Measurements from ENCODE around the gene HOXD9. TPM values are rescaled to one million over a fixed set of nuclear protein-coding genes. Genes with fewer than 3 reads are reported as not detected.

Gene HOXD9
- total RNA-seq, 1 donor from 2014 or later, result not detected

DNA sequence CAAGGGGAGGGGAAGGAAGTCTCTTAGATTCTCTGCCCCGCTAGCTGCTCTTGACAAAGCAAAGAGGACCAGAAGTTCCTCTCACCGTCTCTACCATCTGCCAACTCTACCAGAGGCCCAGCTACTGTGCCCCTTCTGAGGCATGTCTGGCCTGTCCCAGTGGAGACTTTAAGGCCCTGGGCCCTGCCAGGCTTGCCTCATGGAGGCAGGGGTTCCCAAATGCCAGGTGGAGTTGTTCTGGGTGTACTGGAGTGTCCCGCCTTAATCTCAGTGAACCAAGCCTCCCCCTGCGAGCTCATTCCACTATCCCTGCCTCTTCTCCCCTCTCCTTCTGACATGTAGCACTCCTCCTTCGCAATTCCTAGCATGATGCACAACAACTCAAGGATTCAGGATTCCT lies 20.7 kb upstream of the HOXD9 start:
- H3K4me2 ChIP-seq, result no peak overlapping the region
- no peaks in the 10 kb centered on the region for H3K9me3 ChIP-seq (ENCODE audit: low read depth)
- Mint-ChIP-seq H3K4me3 (peak overlapping the region; percentile 17), H3K27me3 (ENCODE audit: insufficient read depth, low read depth) (peaks cover 95% of the 10 kb centered on the region), H3K4me1 (peaks cover 11% of the 10 kb centered on the region), H3K9me3 (peaks cover 6% of the 10 kb centered on the region), H3K27ac (no peak overlapping the region), H3K36me3 (no peaks in the 10 kb centered on the region)
- H3K79me2 ChIP-seq (ENCODE audit: low read depth), result no peaks in the 10 kb centered on the region
- H2AFZ ChIP-seq (replicated peaks), result no peak overlapping the region
- no peak overlapping the region for H3K4me3 ChIP-seq
- H3F3A ChIP-seq (ENCODE audit: low read depth), result no peaks in the 10 kb centered on the region
- no peak for TF ChIP-seq EZH2phosphoT487 (IDR thresholded peaks at IDR 0.05)
- TF ChIP-seq EZH2 (IDR thresholded peaks at IDR 0.05), result no peak
- TF ChIP-seq, protein P1, sequence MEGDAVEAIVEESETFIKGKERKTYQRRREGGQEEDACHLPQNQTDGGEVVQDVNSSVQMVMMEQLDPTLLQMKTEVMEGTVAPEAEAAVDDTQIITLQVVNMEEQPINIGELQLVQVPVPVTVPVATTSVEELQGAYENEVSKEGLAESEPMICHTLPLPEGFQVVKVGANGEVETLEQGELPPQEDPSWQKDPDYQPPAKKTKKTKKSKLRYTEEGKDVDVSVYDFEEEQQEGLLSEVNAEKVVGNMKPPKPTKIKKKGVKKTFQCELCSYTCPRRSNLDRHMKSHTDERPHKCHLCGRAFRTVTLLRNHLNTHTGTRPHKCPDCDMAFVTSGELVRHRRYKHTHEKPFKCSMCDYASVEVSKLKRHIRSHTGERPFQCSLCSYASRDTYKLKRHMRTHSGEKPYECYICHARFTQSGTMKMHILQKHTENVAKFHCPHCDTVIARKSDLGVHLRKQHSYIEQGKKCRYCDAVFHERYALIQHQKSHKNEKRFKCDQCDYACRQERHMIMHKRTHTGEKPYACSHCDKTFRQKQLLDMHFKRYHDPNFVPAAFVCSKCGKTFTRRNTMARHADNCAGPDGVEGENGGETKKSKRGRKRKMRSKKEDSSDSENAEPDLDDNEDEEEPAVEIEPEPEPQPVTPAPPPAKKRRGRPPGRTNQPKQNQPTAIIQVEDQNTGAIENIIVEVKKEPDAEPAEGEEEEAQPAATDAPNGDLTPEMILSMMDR (IDR thresholded peaks at IDR 0.05), result no peak
- H3K27ac ChIP-seq, result no peak overlapping the region
- peaks cover 100% of the 10 kb centered on the region for H3K27me3 ChIP-seq
- H3K36me3 ChIP-seq, result no peaks in the 10 kb centered on the region
- DNase-seq (ENCODE audit: low spot score), result no peak
- H3K4me1 ChIP-seq, result no peaks in the 10 kb centered on the region
- H3K9ac ChIP-seq, result no peak overlapping the region
- peaks cover 99% of the 10 kb centered on the region for H4K20me1 ChIP-seq (ENCODE audit: low read depth)

DNA sequence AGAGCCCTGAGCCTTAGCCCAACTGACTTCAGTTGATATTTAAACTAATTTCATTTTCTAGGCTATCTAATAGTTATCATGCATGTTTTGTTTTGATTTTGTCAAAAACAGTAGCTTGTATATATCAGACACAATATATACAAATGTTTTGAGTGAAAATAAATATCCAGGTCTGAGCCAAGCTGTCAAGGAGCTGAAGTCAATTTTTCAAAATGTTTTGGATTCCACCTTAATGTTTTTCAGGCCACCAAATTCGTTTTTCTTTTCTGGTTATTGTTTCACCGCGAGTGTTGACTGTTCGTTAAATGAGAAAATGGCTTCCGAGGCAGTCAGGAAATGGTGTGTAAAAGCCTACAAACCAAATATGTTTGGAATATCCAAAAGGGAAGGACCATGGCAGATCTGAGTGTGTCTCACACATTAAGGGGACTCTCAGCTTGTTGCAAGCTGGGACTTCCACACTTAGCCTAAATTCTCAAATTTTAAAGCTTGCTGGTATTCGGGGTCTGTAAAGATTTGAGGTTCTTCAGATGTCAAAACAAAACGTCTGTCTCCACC lies 20.1 kb upstream of the HOXD9 start:
- peaks cover 93% of the 10 kb centered on the region for H3K27me3 Mint-ChIP-seq (ENCODE audit: insufficient read depth, low read depth)
- peaks cover 6% of the 10 kb centered on the region for H3K9me3 Mint-ChIP-seq
- H3K27me3 ChIP-seq, result peaks cover 100% of the 10 kb centered on the region
- H3K4me3 Mint-ChIP-seq, result no peak overlapping the region
- H3K9me3 ChIP-seq (ENCODE audit: low read depth), result no peaks in the 10 kb centered on the region
- no peak overlapping the region for H2AFZ ChIP-seq (replicated peaks)
- DNase-seq (ENCODE audit: low spot score), result no peak
- H3K4me2 ChIP-seq, result no peak overlapping the region
- H3K79me2 ChIP-seq (ENCODE audit: low read depth), result no peaks in the 10 kb centered on the region
- H3K9ac ChIP-seq, result no peak overlapping the region
- H3K4me3 ChIP-seq, result no peak overlapping the region
- H4K20me1 ChIP-seq (ENCODE audit: low read depth), result peaks cover 98% of the 10 kb centered on the region
- peaks cover 14% of the 10 kb centered on the region for H3K4me1 Mint-ChIP-seq
- no peaks in the 10 kb centered on the region for H3K4me1 ChIP-seq
- no peaks in the 10 kb centered on the region for H3K36me3 Mint-ChIP-seq
- H3K27ac Mint-ChIP-seq, result no peak overlapping the region
- TF ChIP-seq EZH2 (IDR thresholded peaks at IDR 0.05) (peak; percentile 42), EZH2phosphoT487 (IDR thresholded peaks at IDR 0.05) (no peak)
- TF ChIP-seq, protein P1 (IDR thresholded peaks at IDR 0.05), result no peak
- no peaks in the 10 kb centered on the region for H3F3A ChIP-seq (ENCODE audit: low read depth)
- H3K27ac ChIP-seq, result no peak overlapping the region
- H3K36me3 ChIP-seq, result no peaks in the 10 kb centered on the region

DNA sequence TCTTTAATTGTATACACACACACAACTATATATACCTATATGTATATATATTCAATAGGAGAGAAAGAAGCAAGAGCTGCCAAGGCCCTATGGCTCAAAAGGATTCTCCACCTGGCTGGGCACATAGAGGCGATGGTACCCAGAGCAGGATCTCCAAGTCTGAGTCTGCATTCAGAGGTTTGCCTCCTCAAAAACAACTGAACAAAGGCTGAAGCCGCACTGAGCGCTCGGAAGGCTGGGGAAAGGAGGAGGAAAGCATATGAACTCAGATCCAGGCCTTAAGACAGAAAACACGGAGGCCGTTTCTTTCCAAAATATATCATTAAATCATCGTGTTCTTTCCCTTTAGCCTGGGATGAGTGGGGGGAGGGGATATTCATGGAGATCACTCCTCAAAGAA lies 19.3 kb upstream of the HOXD9 start:
- Histone ChIP-seq H3K27me3 (peaks cover 100% of the 10 kb centered on the region), H4K20me1 (ENCODE audit: low read depth) (peaks cover 95% of the 10 kb centered on the region), H3K27ac (no peak overlapping the region), H3K4me1 (no peaks in the 10 kb centered on the region), H3K9me3 (ENCODE audit: low read depth) (no peaks in the 10 kb centered on the region), H3K36me3 (no peaks in the 10 kb centered on the region), H3F3A (ENCODE audit: low read depth) (no peaks in the 10 kb centered on the region), H3K9ac (no peak overlapping the region), H3K4me3 (no peak overlapping the region), H2AFZ (replicated peaks) (no peak overlapping the region), H3K79me2 (ENCODE audit: low read depth) (no peaks in the 10 kb centered on the region), H3K4me2 (no peak overlapping the region)
- H3K4me1 Mint-ChIP-seq, result peaks cover 10% of the 10 kb centered on the region
- DNase-seq (ENCODE audit: low spot score), result no peak
- no peaks in the 10 kb centered on the region for H3K36me3 Mint-ChIP-seq
- peaks cover 86% of the 10 kb centered on the region for H3K27me3 Mint-ChIP-seq (ENCODE audit: insufficient read depth, low read depth)
- TF ChIP-seq EZH2phosphoT487 (IDR thresholded peaks at IDR 0.05) (peak; percentile 5), EZH2 (IDR thresholded peaks at IDR 0.05) (peak; percentile 20)
- TF ChIP-seq, protein P1 (IDR thresholded peaks at IDR 0.05), result no peak
- no peak overlapping the region for H3K27ac Mint-ChIP-seq
- peaks cover 6% of the 10 kb centered on the region for H3K9me3 Mint-ChIP-seq
- no peak overlapping the region for H3K4me3 Mint-ChIP-seq

Data from neural progenitor cell (in vitro differentiated cells).